ENCODE results near the gene KCNJ8.
"Not testable (repeated sequence)": the region's sequence is repeated elsewhere in the genome, so short reads cannot be mapped to it uniquely, and the experiment has no call there.

KCNJ8 gene

GRCh38 chr12:21814814-21815213, 40.3 kb upstream of the KCNJ8 start:
- ChIA-PET POLR2A (no interaction called here), CTCF (no interaction called here)
- DNase-seq (ENCODE audit: extremely low spot score): no peak
- TF ChIP-seq, protein P1, sequence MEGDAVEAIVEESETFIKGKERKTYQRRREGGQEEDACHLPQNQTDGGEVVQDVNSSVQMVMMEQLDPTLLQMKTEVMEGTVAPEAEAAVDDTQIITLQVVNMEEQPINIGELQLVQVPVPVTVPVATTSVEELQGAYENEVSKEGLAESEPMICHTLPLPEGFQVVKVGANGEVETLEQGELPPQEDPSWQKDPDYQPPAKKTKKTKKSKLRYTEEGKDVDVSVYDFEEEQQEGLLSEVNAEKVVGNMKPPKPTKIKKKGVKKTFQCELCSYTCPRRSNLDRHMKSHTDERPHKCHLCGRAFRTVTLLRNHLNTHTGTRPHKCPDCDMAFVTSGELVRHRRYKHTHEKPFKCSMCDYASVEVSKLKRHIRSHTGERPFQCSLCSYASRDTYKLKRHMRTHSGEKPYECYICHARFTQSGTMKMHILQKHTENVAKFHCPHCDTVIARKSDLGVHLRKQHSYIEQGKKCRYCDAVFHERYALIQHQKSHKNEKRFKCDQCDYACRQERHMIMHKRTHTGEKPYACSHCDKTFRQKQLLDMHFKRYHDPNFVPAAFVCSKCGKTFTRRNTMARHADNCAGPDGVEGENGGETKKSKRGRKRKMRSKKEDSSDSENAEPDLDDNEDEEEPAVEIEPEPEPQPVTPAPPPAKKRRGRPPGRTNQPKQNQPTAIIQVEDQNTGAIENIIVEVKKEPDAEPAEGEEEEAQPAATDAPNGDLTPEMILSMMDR (IDR thresholded peaks at IDR 0.05; ENCODE audit: control extremely low read depth, extremely low read depth, low read depth, missing control alignments): no peak

DNA sequence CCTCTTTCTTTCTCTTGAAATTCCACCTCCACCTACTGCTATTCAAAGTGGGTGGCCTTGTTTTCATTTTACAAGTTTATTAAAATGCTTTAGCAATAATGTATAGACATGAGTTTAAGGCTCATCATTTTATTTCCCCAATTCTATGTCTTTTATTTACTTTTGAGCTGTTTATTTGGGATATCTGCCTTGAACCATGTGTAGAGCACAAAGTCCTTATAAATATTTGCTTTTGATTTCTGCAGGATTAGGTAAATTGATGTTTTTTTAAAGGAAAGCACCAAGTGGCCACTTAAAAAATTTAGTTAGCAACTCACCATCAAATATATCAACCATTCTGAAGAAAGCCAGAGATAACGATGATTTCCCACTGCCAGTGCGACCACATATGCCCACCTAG, 39.8 kb upstream of the KCNJ8 start:
- ChIA-PET POLR2A (no interaction called here), CTCF (no interaction called here)
- no peak for DNase-seq (ENCODE audit: extremely low spot score)
- TF ChIP-seq, protein P1 (IDR thresholded peaks at IDR 0.05; ENCODE audit: control extremely low read depth, extremely low read depth, low read depth, missing control alignments): no peak

DNA sequence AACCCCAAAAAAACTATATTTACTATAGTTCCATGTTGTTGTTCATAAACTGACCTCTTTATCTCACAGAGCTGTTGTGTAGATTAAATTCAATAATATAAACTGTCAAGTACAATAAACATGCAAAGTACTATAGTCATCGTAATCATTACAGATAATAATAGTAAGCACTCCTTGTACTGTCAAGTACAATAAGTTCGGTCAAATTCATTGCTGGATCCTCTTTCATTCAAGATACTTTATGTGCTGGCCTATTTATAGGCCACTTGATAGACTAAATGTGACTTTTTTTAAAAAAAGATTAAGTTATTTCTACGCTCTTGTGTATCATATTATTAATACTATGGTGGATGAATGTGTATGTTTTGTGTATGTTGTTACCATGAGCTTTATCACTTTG, 39.2 kb upstream of the KCNJ8 start:
- TF ChIP-seq, protein P1 (IDR thresholded peaks at IDR 0.05; ENCODE audit: control extremely low read depth, extremely low read depth, low read depth, missing control alignments): no peak
- DNase-seq (ENCODE audit: extremely low spot score): no peak
- CTCF ChIA-PET: interaction anchor here (1.0 kb wide), 1 partner anchor 15 kb away, joined by 3 read pairs; no protein-coding TSS in a partner anchor
- POLR2A ChIA-PET: no interaction called here

- no peak for DNase-seq (ENCODE audit: extremely low spot score)
- POLR2A ChIA-PET: no interaction called here
- TF ChIP-seq, protein P1 (IDR thresholded peaks at IDR 0.05; ENCODE audit: control extremely low read depth, extremely low read depth, low read depth, missing control alignments): no peak
- CTCF ChIA-PET: interaction anchor here (1.0 kb wide), 1 partner anchor 15 kb away, joined by 3 read pairs; no protein-coding TSS in a partner anchor
These were observed 38.6 kb upstream of the KCNJ8 start for GRCh38 chr12:21813125-21813524.

DNA sequence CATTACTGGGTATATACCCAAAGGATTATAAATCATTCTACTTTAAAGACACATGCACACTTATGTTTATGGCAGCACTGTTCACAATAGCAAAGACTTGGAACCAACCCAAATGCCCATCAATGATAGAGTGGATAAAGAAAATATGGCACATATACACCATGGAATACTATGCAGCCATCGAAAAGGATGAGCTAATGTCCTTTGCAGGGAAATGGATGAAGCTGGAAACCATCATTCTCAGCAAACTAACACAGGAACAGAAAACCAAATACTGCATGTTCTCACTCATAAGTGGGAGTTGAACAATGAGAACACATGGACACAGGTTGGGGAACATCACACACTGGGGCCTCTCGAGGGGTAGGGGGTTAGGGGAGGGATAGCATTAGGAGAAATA, 37.8 kb upstream of the KCNJ8 start:
- POLR2A ChIA-PET; DNase-seq (ENCODE audit: extremely low spot score); CTCF ChIA-PET: not testable (repeated sequence)

DNA sequence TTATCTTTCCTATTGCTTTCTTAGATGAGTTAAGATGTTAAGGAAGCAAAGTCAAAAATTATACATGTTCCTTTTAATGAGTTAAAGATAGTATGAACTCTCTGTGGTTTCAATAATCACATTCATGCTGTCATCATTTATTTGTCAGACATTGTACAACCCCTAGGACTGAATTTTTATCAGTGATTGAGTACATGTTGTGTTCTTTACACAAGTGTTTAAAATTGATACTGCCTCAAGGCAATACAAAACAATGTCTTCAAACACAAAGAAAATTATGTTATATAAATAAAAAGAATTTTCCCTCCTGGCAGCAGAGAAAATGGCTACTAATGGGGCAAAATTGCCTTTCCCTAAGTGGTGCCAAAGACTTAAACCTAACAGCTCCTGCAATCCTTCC, 34.6 kb upstream of the KCNJ8 start:
- TF ChIP-seq, protein P1 (IDR thresholded peaks at IDR 0.05; ENCODE audit: control extremely low read depth, extremely low read depth, low read depth, missing control alignments): no peak
- ChIA-PET CTCF (no interaction called here), POLR2A (no interaction called here)
- DNase-seq (ENCODE audit: extremely low spot score): no peak

GRCh38 chr12:21806255-21806654, 31.7 kb upstream of the KCNJ8 start:
- POLR2A ChIA-PET: no interaction called here
- CTCF ChIA-PET: no interaction called here
- no peak for DNase-seq (ENCODE audit: extremely low spot score)
- TF ChIP-seq, protein P1 (IDR thresholded peaks at IDR 0.05; ENCODE audit: control extremely low read depth, extremely low read depth, low read depth, missing control alignments): no peak

Measured in GM10248 (cell line).